DOHH2 (cell line): ENCODE results near the gene PHC3.

ENCODE experiments used
- EZH2phosphoT487 ChIP-seq: fragments of 200-600 bp; sonication (generic); IDR thresholded peaks from 2 replicates; pipeline ENCODE4 v1.6.1; 2017; ENCODE audit warnings: borderline replicate concordance, mild to moderate bottlenecking, antibody characterized with exemption, low read length, moderate library complexity, mixed read lengths
- TF ChIP-seq, protein P1 (sequence below): fragments of 200-600 bp; sonication (generic); IDR thresholded peaks from one replicate; pipeline ENCODE4 v1.5.1; 2014; ENCODE audit warnings: antibody characterized with exemption, mild to moderate bottlenecking, low read depth, low read length; ENCODE audit not compliant: poor library complexity, severe bottlenecking

DNA sequence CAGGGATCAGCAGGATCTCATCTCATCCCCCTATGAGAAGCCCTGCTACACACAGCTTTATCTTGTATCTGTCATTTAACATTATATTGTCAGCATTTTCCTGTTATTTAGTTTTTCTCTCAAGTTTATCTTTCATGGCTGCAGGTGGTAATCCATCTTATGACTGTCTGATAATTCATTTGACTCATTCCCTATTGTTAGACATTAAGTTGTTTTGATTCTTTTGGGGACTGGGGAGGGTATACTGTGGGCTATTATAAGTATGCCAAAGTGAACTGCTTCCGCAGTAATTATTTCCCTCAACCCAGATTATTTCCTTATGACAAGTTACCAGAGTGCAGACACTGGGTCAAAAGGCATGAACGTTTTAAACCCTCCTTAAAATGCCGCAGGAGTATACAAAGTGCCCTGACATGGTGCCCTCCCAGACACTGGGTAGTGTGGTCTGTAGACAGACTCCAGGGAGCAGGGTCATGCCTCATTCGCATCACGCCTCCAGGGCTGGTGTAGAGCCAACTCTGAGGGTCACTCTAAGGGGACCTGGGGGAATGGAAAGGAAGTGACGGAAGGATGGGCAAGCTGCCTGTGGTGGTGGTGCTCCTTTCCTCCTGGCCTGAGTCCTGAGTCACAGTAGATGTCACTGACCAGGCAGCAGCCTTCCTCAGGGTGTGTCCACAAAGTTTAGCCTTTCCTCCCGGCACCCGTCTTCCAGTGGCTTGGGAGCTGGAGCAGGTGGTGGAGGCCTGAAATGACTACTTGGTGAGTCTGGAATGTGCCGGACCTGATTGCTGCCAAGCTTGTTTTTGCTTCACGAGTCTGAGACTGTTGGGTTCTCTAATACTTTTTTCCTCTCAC, 132.2 kb downstream of the PHC3 start:
- TF ChIP-seq, protein P1, sequence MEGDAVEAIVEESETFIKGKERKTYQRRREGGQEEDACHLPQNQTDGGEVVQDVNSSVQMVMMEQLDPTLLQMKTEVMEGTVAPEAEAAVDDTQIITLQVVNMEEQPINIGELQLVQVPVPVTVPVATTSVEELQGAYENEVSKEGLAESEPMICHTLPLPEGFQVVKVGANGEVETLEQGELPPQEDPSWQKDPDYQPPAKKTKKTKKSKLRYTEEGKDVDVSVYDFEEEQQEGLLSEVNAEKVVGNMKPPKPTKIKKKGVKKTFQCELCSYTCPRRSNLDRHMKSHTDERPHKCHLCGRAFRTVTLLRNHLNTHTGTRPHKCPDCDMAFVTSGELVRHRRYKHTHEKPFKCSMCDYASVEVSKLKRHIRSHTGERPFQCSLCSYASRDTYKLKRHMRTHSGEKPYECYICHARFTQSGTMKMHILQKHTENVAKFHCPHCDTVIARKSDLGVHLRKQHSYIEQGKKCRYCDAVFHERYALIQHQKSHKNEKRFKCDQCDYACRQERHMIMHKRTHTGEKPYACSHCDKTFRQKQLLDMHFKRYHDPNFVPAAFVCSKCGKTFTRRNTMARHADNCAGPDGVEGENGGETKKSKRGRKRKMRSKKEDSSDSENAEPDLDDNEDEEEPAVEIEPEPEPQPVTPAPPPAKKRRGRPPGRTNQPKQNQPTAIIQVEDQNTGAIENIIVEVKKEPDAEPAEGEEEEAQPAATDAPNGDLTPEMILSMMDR = no peak
- TF ChIP-seq EZH2phosphoT487 = no peak
